NCI-H1105 (cell line): ENCODE results near the gene HACD2.
A peak's percentile ranks its signal among the peaks of the same experiment; 100 is the strongest.

ENCODE experiments used
- DNase-seq: peaks from one replicate; lab custom pipeline; 2025; lab: John Stamatoyannopoulos, UW

HACD2 gene

GRCh38 chr3:123571264-123571972, 13.4 kb downstream of the HACD2 start:
- DNase-seq, result no peak

DNA sequence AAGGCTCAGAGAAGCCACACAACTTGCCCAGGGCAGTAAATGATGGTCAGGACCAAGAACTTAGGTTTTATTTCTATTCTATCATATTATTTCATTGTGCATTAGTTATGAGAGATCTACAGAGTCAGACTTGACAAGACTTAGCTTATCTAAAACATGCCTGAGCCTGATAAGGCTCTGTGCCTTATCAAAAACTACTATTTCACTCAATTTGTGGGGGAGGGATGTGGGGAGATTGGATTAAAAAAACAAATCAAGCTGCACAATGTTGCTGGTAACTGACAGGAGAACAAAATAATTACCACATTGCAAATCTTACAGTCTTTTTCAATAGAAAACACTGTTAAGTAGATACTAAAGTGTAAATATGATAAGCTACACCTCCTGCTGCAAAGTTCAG, 16.0 kb downstream of the HACD2 start:
- no peak for DNase-seq

DNA sequence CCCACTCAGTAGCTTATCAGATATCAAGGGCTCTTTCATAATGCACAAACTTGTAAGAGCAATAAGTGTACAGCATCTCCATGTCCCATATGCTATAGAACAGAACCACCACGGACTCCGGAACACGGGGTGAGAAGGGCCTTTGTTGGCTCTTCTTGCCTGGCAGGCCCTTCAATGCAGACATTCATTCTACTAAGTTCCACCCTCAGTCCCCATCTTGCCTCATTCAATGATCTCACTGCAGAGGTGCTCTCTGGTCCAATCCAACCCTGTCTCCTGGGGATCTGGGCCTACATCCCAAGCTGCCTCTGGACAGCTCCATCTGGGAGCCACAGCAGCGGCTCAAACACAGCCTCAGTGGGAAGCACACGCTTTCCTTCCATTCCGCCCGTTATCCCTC, 16.8 kb downstream of the HACD2 start:
- no peak for DNase-seq

DNA sequence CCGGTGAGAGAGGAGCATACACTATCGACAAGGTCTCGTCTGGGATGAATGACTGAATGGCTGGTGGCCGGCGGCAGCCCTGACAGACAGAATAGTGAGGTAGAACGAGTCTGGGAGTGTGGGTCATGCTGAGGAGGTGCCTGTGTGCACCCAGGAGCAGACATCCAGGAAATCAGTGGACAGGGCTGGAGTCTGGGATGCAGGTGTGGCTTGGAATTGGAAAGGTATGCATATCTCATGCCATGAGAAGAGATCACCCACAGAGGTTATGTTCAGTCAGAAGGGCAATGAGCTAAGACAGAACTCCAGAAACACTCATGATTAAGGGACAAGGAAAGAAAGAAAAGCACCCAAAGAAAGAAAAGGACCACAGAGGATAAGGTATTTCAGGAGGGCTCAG, 20.8 kb downstream of the HACD2 start:
- DNase-seq, result no peak

- no peak for DNase-seq
Measured at GRCh38 chr3:123562547-123562946, 22.3 kb downstream of the HACD2 start.

DNA sequence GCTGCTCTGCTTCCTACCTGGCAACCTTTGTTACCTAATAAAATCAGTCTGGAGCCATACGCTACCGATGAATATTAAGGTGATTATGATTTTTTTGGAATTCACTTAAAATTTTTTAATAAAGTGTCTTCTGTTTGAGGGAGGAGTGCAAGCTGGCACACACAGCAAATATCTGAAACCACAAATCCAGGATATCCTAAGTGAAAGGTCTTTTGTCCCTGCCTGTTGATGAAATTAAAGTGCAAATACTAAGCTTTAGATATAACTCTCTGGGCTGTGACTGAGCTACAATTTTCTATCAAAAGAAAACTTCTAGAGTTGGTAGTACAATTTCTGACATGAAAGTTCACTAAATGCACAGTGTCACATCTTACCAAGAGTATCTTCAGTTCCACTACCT, 23.7 kb downstream of the HACD2 start:
- DNase-seq, result no peak

- DNase-seq, result peak; percentile 71
Measured at GRCh38 chr3:123559040-123559861, 25.6 kb downstream of the HACD2 start.

GRCh38 chr3:123553536-123553935, 31.3 kb downstream of the HACD2 start:
- DNase-seq, result no peak

DNA sequence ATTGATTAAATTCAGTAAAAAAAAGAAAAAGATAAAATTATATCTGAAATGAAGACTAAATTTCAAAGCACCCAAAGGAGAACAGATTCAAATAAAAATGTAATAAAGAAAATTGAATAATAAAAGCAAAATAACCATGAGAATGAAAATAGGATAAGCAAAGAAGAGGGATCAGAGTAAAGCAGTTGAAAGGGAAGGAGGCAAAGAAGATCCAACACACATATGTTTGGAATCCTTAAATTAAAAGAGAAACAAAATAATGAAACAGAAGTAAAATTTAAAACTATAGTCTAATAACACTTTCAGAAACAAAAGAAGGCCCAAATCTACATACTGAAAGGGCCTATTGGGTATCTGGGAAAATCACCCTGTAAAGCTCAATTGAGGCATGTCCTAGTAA, 32.1 kb downstream of the HACD2 start:
- DNase-seq, result no peak

DNA sequence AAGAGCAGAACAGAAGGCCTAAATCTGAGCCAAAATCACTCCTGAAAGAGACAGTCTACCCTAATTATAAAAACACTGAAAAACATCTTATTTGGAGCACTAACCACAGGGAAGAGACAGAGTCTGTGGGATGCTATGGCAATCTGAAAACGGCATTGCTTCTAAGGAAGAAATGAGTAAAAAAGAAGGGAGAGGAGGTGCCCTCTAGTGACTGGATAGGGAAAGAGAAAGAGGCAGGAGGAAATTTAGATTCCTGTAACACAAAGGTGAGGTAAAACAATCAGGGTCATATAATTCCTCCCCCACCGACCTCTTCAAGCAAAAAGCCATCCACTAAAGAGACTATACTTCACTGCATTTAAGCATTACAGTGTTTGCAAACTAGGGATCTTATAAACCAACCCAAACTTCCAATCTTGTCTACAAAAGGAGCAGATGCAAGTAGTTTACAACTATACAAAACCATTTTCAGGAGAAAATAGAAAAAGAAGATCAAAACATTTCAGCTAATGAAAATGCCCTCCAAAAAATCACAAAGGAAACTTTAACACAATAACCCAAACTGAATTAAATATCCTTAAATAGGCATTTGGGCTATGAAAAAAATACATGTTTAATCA, 32.6 kb downstream of the HACD2 start:
- no peak for DNase-seq

DNA sequence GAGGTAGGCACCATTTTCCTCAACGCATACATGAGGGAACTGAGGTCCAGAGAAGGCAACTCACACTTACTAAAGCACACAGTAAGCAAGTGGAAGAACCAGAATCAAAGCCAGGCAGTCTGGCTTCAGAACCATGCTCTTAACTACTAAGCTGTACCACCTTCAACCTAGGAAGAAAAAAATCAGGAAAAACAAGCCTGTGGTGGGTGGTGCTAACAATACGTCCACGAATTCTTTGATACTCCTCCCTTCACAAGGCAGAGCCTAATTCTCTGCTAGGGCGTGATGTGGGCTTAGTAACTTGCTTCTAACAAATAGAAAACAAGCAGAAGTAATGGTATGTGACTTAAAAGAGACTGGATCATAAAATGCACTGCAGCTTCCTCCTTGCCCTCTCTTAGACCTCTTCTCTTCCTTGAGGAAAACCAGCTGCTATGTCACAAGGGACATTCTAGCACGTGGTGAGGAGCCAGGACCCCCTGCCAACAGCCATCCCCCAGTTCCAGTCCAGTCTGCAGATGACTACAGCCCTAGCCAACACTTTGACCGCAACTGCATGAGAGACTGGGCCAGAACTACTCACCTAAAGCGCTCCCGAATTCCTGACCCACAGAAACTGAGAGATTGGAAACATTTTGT, 36.9 kb downstream of the HACD2 start:
- no peak for DNase-seq

GRCh38 chr3:123546133-123546755, 38.6 kb downstream of the HACD2 start:
- DNase-seq, result no peak

GRCh38 chr3:123543950-123544349, 40.9 kb downstream of the HACD2 start:
- no peak for DNase-seq

DNA sequence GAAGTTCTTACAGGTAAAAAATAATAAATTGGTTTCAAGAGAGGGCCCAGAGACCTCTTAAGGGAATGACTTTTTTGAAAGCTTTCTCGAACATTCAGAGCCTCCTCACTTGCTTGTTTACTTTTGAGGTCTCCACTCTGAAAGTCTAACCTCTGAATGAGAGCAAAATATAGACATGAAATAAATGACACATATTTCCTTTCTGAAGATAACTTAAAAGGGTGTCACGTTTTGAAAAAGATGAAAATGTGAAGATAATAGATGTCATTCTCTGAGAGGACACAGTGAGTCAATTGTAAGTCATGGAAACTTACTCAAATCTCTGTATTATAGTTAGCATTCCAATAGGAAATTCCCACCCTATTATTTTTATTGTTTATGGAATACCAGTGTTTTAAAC, 44.6 kb downstream of the HACD2 start:
- DNase-seq, result no peak

GRCh38 chr3:123536153-123536895, 48.5 kb downstream of the HACD2 start:
- DNase-seq, result no peak

DNA sequence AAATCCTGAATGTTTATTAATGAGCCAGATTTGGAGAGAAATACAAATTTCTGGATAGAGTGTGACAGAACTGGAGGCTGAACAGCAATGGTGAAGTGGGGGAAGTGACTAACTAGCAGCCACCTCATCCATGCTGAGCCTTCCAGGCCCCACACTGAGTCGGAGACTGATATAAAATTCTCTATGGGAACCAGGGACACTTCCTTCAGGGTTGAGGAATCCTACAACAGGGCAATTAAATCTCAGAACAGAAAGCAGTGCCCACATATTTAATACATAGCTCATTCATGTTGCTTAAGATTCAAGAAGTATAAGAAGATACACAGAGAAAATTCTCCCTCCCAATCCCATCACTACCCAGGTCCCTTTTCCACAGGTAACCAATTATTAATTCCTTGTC, 49.3 kb downstream of the HACD2 start:
- DNase-seq, result no peak

DNA sequence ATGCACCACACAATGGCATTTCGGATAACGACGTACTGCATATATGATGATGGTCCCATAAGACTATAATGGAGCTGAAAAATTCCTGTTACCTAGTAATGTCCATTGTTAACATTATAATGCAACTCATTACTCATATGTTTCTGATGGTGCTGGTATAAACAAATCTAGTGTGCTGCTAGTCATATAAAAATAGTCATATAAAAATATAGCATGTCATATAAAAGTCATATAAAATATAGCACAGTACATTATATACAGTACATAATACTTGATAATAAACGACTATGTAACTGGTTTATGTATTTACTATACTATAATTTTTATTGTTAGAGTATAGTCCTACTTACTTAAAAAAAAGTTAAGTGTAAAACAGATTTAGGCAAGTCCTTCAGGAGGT, 50.6 kb downstream of the HACD2 start:
- no peak for DNase-seq

DNA sequence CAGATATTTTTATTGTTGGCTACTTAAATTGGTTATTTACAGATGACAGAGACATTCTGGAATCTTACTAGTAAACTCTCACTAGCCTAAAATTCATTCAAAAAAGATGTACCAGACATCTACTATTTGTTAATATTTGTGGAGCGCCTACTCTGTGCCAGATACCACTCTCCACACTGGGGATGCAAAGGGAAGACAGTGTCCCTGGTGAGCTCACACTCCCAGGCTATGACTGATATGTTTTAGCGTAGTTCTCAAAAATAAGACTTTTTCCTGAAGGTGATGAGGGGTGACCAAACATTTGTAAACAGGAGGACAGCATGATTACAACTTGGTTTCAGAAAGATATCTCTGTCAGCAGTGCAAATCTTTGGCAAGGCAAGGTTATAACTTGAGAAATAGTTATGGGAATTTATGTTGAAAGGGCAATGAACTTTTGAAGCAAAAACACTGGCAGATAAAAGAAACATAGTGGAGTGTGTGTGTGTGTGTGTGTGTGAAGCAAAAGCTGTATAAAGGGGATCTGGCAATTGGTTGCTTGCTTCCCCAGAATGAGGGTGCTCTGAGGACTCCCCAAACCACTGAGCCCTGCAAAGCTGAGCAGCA, 51.2 kb downstream of the HACD2 start:
- DNase-seq, result no peak

GRCh38 chr3:123528130-123528529, 56.7 kb downstream of the HACD2 start:
- DNase-seq, result no peak

GRCh38 chr3:123527046-123527445, 57.8 kb downstream of the HACD2 start:
- DNase-seq, result no peak

DNA sequence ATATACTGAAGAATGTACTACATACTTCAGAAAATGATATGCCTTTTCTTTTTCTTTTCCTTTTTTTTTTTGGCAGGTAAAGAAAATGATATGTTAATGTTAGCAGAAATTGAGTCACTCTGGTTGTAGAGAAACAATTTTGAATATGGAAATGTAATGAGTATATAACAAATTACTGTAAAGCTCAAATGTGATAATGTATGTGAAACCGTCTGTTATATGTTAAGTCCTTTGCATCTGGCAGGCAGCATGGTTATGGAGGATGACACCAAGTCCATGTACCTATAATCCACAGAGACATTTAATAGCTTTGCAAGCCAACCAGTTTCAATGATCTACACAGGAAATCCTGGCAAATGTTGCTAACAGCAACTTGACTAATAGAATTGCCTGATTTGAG, 58.4 kb downstream of the HACD2 start:
- DNase-seq, result no peak
